IPS-20b (cell line): ENCODE measurements around the gene ARFGAP2.

Experiments used
- H3K27ac ChIP-seq: one replicate; pipeline ENCODE4 v1.5.1; 2013; ENCODE audit warnings: low read length
- H3K27me3 ChIP-seq: 2 replicates; pipeline ENCODE4 v1.6.1; 2013; ENCODE audit warnings: mild to moderate bottlenecking, low read length, inconsistent platforms; ENCODE audit not compliant: insufficient read depth
- H3K36me3 ChIP-seq: 2 replicates; pipeline ENCODE4 v1.6.1; 2013; ENCODE audit warnings: low read depth, mild to moderate bottlenecking, inconsistent platforms, low read length, moderate library complexity; ENCODE audit not compliant: insufficient read depth
- H3K4me1 ChIP-seq: 2 replicates; pipeline ENCODE4 v1.6.1; 2013; ENCODE audit warnings: mild to moderate bottlenecking, control low read depth, inconsistent platforms, low read length, moderate library complexity; ENCODE audit not compliant: insufficient read depth
- H3K4me3 ChIP-seq: 2 replicates; pipeline ENCODE4 v1.5.1; 2013; ENCODE audit warnings: mild to moderate bottlenecking, low read length, inconsistent platforms
- H3K9ac ChIP-seq: 2 replicates; pipeline ENCODE4 v1.6.1; 2013; ENCODE audit warnings: low read depth, mild to moderate bottlenecking, inconsistent platforms, low read length, moderate library complexity
- H3K9me3 ChIP-seq: 2 replicates; pipeline ENCODE4 v1.6.1; 2013; ENCODE audit warnings: mild to moderate bottlenecking, low read depth, low read length, inconsistent platforms; ENCODE audit not compliant: insufficient read depth

The ARFGAP2 gene

DNA sequence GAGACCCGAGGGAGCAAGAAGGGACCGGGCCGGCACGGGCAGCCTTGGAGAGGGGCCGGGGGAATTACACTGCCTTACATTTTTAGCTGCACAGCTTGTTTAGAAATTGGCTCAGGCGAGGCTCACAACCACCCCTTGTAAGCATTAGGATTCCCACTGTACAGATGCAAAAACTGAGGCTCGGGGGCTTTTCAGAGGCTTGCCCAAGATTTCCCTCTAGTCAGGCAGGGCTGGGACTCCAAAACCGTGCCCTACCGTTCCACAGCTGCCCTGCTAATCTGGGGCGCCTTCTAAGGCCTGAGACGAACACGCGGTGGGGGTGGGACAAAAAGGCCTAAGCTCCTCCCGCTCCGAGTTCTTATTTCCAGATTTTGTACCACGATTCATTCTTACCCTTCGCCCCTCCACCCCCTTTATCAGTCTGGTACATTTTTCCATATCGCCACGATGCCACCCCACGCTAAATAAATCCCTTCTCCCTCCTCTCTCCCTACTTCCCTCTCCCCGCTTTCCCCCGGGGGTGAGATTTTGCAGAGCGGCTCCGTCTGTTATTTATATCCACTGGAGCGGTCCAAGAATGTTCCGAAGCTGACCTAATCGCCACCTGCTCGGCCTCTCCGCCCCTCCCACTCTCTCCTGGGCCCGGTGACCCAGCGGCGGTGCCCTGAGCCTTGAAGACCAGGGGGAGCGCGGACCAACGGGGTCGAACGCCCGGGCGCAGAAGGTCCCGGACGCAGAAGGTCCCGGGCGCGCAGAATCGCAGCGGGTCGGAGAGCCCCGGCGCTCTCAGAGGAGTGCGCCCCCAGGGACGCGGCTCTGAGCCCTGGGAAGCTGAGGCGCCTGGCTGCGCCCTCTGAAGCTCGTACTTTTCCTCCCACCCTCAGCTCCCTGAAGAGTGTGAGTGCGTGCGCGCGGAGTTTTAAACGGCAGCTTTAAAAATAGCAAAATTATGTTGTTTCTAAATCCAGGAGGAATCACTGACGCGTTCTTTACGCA, 10.3 kb upstream of the ARFGAP2 start:
- Histone ChIP-seq H3K4me3 (peak overlapping the region; percentile 79), H3K36me3 (no peaks in the 10 kb centered on the region), H3K4me1 (peaks cover 15% of the 10 kb centered on the region), H3K9me3 (no peaks in the 10 kb centered on the region), H3K27me3 (peaks cover 32% of the 10 kb centered on the region), H3K9ac (peak overlapping the region; percentile 64), H3K27ac (no peak overlapping the region)

GRCh38 chr11:47186076-47186699, 9.5 kb upstream of the ARFGAP2 start, which contains the start of gene PACSIN3:
Gene PACSIN3 (minus strand): TSS chr11:47186434. CDS start chr11:47182727, 3,707 bp downstream.
- peaks cover 15% of the 10 kb centered on the region for H3K4me1 ChIP-seq
- H3K4me3 ChIP-seq = peak within 1 kb of the TSS; percentile 79
- H3K27me3 ChIP-seq = peaks cover 32% of the 10 kb centered on the region
- peak within 1 kb of the TSS; percentile 93 for H3K27ac ChIP-seq
- no peaks in the 10 kb centered on the region for H3K9me3 ChIP-seq
- peak within 1 kb of the TSS; percentile 91 for H3K9ac ChIP-seq
- H3K36me3 ChIP-seq = no peaks in the 10 kb centered on the region

GRCh38 chr11:47185305-47186075, 8.8 kb upstream of the ARFGAP2 start:
- Histone ChIP-seq H3K27me3 (peaks cover 32% of the 10 kb centered on the region), H3K36me3 (no peaks in the 10 kb centered on the region), H3K4me3 (peak overlapping the region; percentile 79), H3K4me1 (peaks cover 15% of the 10 kb centered on the region), H3K27ac (peak overlapping the region; percentile 93), H3K9me3 (no peaks in the 10 kb centered on the region), H3K9ac (peak overlapping the region; percentile 91)

- H3K4me1 ChIP-seq = peaks cover 15% of the 10 kb centered on the region
- H3K36me3 ChIP-seq = peaks cover 2% of the 10 kb centered on the region
- peak overlapping the region; percentile 90 for H3K27ac ChIP-seq
- H3K9me3 ChIP-seq = no peaks in the 10 kb centered on the region
- H3K4me3 ChIP-seq = peak overlapping the region; percentile 79
- peaks cover 32% of the 10 kb centered on the region for H3K27me3 ChIP-seq
- peak overlapping the region; percentile 91 for H3K9ac ChIP-seq
Observed at GRCh38 chr11:47184711-47185304, 8.1 kb upstream of the ARFGAP2 start.

DNA sequence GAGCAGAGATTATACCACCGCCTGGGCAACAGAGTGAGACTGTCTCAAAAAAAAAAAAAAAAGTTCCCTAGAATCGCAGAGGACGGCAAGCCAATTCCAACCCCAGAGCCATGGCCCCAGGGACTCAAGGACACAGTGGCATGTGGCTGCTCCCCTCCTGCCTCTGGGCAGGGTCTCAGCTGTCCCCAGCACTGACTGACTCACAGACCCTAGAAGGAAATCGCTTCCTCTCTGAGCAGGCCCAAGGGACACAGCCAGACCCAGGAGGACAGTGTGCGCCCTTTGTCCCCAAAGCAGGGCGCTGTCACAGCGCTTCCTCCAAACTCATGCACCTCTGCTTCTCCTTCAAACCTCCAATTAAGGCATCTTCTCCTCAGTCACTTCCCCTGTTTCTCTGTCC, 7.3 kb upstream of the ARFGAP2 start:
- Histone ChIP-seq H3K27ac (peak overlapping the region; percentile 90), H3K4me3 (no peak overlapping the region), H3K4me1 (peaks cover 15% of the 10 kb centered on the region), H3K9me3 (no peaks in the 10 kb centered on the region), H3K27me3 (peaks cover 25% of the 10 kb centered on the region), H3K36me3 (peaks cover 10% of the 10 kb centered on the region), H3K9ac (peak overlapping the region; percentile 91; the same call in 1 of the 2 replicates)

DNA sequence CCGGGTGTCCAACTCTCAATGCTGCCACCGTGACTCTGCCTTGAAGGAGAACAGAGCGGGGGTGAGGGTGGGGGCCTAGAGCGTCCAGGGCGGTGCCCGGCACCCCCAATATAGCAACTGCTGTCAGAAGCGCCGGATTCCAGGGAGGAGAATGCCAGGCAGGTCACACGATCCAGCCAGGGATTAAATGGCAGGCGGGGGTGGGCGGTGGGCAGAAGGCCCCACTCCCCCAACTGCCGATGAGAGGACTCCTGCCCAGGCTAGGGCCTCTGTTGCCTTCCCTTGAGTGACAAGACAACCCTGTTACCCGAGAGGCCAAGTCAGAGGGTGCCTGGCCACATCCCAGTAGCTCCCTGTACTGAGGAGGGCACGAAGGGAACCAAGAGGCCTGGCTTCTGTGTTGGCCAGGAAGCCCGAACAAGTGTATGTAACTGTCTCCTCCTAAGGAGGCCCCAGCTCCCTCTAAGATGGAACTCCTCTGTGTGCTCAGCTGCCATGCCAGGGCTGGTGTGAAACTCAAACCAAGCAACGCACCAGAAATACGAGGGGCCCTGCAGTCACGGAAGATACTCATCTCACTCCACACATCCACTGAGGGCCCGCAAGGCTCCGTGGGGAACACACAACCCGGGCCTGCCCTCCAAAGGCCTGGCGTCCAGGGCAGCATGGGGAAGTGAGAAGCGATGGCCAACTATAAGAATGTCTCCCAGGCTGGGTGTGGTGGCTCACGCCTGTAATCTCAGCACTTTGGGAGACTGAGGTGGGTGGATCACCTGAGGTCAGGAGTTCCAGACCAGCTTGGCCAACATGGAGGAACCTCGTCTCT, 6.6 kb upstream of the ARFGAP2 start:
- H3K9me3 ChIP-seq = no peaks in the 10 kb centered on the region
- H3K27ac ChIP-seq = no peak overlapping the region
- peaks cover 15% of the 10 kb centered on the region for H3K4me1 ChIP-seq
- peaks cover 16% of the 10 kb centered on the region for H3K36me3 ChIP-seq
- no peak overlapping the region for H3K4me3 ChIP-seq
- peaks cover 19% of the 10 kb centered on the region for H3K27me3 ChIP-seq
- H3K9ac ChIP-seq = no peak overlapping the region

DNA sequence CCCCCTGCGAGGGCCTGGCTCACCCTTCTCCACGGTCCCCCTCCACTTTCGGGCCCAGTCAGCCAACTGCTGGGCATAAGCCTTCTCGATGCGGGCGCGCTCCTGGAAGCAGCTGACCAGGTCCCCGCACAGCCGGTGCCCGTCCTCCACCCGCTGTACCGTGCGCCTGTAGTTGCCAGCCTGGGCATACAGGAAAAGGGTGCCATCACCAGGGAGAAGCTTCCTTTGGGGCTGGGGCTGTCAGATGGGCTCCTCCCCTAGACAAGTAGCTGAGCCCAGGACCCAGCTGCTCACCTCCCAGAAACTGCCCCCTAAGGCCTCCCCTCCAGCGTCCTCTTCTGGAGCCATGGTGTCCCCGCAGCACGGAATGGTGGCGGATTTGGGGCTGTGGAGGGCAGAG, 5.7 kb upstream of the ARFGAP2 start:
- peaks cover 16% of the 10 kb centered on the region for H3K36me3 ChIP-seq
- no peak overlapping the region for H3K27ac ChIP-seq
- H3K9me3 ChIP-seq = no peaks in the 10 kb centered on the region
- H3K4me1 ChIP-seq = peaks cover 11% of the 10 kb centered on the region
- H3K27me3 ChIP-seq = peaks cover 10% of the 10 kb centered on the region
- no peak overlapping the region for H3K9ac ChIP-seq
- H3K4me3 ChIP-seq = no peak overlapping the region

DNA sequence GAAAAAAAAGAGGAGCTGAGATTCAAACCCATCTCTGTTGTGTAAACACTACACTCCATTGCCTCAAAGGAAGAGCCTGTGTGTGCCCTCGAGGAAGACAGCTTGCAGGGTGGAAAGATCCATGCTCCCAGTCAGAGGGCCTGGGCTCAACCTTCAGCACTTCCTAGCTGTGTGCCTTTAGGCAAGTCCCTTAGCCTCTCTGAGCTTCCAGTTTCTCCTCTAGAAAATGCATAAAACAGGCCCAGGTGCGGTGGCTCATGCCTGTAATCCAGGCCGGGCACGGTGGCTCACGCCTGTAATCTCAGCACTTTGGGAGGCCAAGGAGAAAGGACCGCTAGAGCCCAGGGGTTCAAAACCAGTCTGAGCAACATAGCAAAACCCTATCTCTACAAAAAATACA, 4.6 kb upstream of the ARFGAP2 start:
- peaks cover 16% of the 10 kb centered on the region for H3K36me3 ChIP-seq

GRCh38 chr11:47180006-47180787, 3.5 kb upstream of the ARFGAP2 start:
- Histone ChIP-seq H3K4me1 (peaks cover 11% of the 10 kb centered on the region), H3K27me3 (no peaks in the 10 kb centered on the region), H3K27ac (no peak overlapping the region), H3K4me3 (no peak overlapping the region), H3K9me3 (no peaks in the 10 kb centered on the region), H3K9ac (peak overlapping the region; percentile 8; the same call in 1 of the 2 replicates), H3K36me3 (peaks cover 18% of the 10 kb centered on the region)

More for the DNA sequence above, 4.6 kb upstream of the ARFGAP2 start:
- Histone ChIP-seq H3K4me1 (peaks cover 11% of the 10 kb centered on the region), H3K4me3 (no peak overlapping the region), H3K27ac (no peak overlapping the region), H3K9me3 (no peaks in the 10 kb centered on the region), H3K27me3 (no peaks in the 10 kb centered on the region), H3K9ac (no peak overlapping the region)

GRCh38 chr11:47179655-47179991, 2.9 kb upstream of the ARFGAP2 start:
- no peak overlapping the region for H3K27ac ChIP-seq
- no peak overlapping the region for H3K4me3 ChIP-seq
- H3K9me3 ChIP-seq = no peaks in the 10 kb centered on the region
- no peaks in the 10 kb centered on the region for H3K27me3 ChIP-seq
- H3K9ac ChIP-seq = peak overlapping the region; percentile 8; the same call in 1 of the 2 replicates
- peaks cover 24% of the 10 kb centered on the region for H3K36me3 ChIP-seq
- peaks cover 6% of the 10 kb centered on the region for H3K4me1 ChIP-seq
